HepG2 (cell line): Measurements from ENCODE around the gene KITLG. TPM values are rescaled to one million over a fixed set of nuclear protein-coding genes. Genes with fewer than 3 reads are reported as not detected.

Experiments used
- CREBL2 ChIP-seq: sonication (generic); formaldehyde crosslinking; IDR thresholded peaks from 2 replicates; pipeline ENCODE4 v1.8.1; 2023; ENCODE audit warnings: missing genetic modification reagents, mild to moderate bottlenecking, borderline replicate concordance
- FOXC1 ChIP-seq: sonication (generic); formaldehyde crosslinking; IDR thresholded peaks from 2 replicates; pipeline ENCODE4 v1.8.0; 2022; ENCODE audit warnings: mild to moderate bottlenecking, missing genetic modification reagents, borderline replicate concordance
- GLI4 ChIP-seq: sonication (generic); formaldehyde crosslinking; IDR thresholded peaks from 2 replicates; pipeline ENCODE4 v1.5.1; 2020; ENCODE audit warnings: missing genetic modification reagents, mild to moderate bottlenecking, moderate library complexity, borderline replicate concordance
- GRHL1 ChIP-seq: sonication (generic); formaldehyde crosslinking; conservative IDR thresholded peaks from 2 replicates; pipeline ENCODE4 v1.8.0; 2022; ENCODE audit warnings: missing genetic modification reagents
- MAFF ChIP-seq: IDR thresholded peaks from 2 replicates; pipeline ENCODE4 v1.6.1; 2011; ENCODE audit warnings: low read depth, low read length, improper control_type of control experiment
- MTF2 ChIP-seq: sonication (generic); formaldehyde crosslinking; IDR thresholded peaks from 2 replicates; pipeline ENCODE4 v1.5.0; 2020; ENCODE audit warnings: missing genetic modification reagents, borderline replicate concordance
- MYNN ChIP-seq: sonication (generic); formaldehyde crosslinking; IDR thresholded peaks from 2 replicates; pipeline ENCODE4 v1.4.0; 2020; ENCODE audit warnings: mild to moderate bottlenecking, low read depth, missing genetic modification reagents
- NBN ChIP-seq: fragments of 450-650 bp; conservative IDR thresholded peaks from 2 replicates; pipeline ENCODE4 v1.6.1; 2017
- PAX8 ChIP-seq: sonication (generic); formaldehyde crosslinking; IDR thresholded peaks from 2 replicates; pipeline ENCODE4 v1.8.0; 2022; ENCODE audit warnings: mild to moderate bottlenecking, missing genetic modification reagents, borderline replicate concordance
- PHF21A ChIP-seq: sonication (generic); formaldehyde crosslinking; IDR thresholded peaks from 2 replicates; pipeline ENCODE4 v1.5.0; 2020; ENCODE audit warnings: mild to moderate bottlenecking, missing genetic modification reagents
- SATB2 ChIP-seq: sonication (generic); formaldehyde crosslinking; IDR thresholded peaks from 2 replicates; pipeline ENCODE4 v1.5.0; 2020; ENCODE audit warnings: missing genetic modification reagents
- SPEN ChIP-seq: sonication (generic); formaldehyde crosslinking; IDR thresholded peaks from 2 replicates; pipeline ENCODE4 v1.5.1; 2020; ENCODE audit warnings: low read depth, mild to moderate bottlenecking, missing genetic modification reagents
- TP53 ChIP-seq: sonication (generic); formaldehyde crosslinking; conservative IDR thresholded peaks from 2 replicates; pipeline ENCODE4 v1.4.0; 2020; ENCODE audit warnings: missing genetic modification reagents
- XBP1 ChIP-seq: sonication (generic); formaldehyde crosslinking; IDR thresholded peaks from 2 replicates; pipeline ENCODE4 v1.5.0; 2020; ENCODE audit warnings: missing genetic modification reagents
- ZBTB25 ChIP-seq: IDR thresholded peaks from 2 replicates; pipeline ENCODE4 v1.6.1; 2018; ENCODE audit warnings: missing genetic modification reagents
- ZFP91 ChIP-seq: sonication (generic); formaldehyde crosslinking; IDR thresholded peaks from 2 replicates; pipeline ENCODE4 v1.9.0; 2022; ENCODE audit warnings: missing genetic modification reagents, mild to moderate bottlenecking, borderline replicate concordance
- ZMYM4 ChIP-seq: sonication (generic); formaldehyde crosslinking; IDR thresholded peaks from 2 replicates; pipeline ENCODE4 v1.8.1; 2023; ENCODE audit warnings: mild to moderate bottlenecking, missing genetic modification reagents
- ZNF225 ChIP-seq: sonication (generic); formaldehyde crosslinking; IDR thresholded peaks from 2 replicates; pipeline ENCODE4 v1.4.0; 2020; ENCODE audit warnings: mild to moderate bottlenecking, missing genetic modification reagents
- ZNF253 ChIP-seq: sonication (generic); formaldehyde crosslinking; IDR thresholded peaks from 2 replicates; pipeline ENCODE4 v1.8.0; 2022; ENCODE audit warnings: mild to moderate bottlenecking, missing genetic modification reagents, borderline replicate concordance
- ZNF414 ChIP-seq: sonication (generic); formaldehyde crosslinking; IDR thresholded peaks from 2 replicates; pipeline ENCODE4 v1.5.0; 2020; ENCODE audit warnings: missing genetic modification reagents
- ZNF512B ChIP-seq: sonication (generic); formaldehyde crosslinking; IDR thresholded peaks from 2 replicates; pipeline ENCODE4 v1.5.1; 2020; ENCODE audit warnings: missing genetic modification reagents, mild to moderate bottlenecking, borderline replicate concordance
- polyA plus RNA-seq, 8 experiments: library from polyadenylated mRNA; depleted of rRNA in 3 of 8; stranded (reverse) in 7 of 8; unstranded in 1 of 8; fragments of >200 nt; fragmentation: Illumina TruSeq in 4 of 8; extraction: Trizol in 4 of 8; gene quantifications; 2 replicates each; pipeline versions ENCODE4 v1.2.1 to v1.2.3, GENCODE V29; 2011 to 2016; ENCODE audit warnings: low read depth in 4 of 8, missing spikeins in 1 of 8, mixed read lengths in 1 of 8; ENCODE audit not compliant: insufficient read depth in 1 of 8
- total RNA-seq, 5 experiments: library from RNA; depleted of rRNA; stranded (reverse); fragments of >200 nt; fragmentation: Illumina TruSeq; extraction: Trizol; gene quantifications; 2 replicates each; pipeline ENCODE4 v1.2.3, GENCODE V29; 2016; ENCODE audit warnings: low read depth in 1 of 5

The KITLG gene
- total and polyA plus RNA-seq, 2 of the 13 experiments (the other 11 are each of a cell fraction or from before 2014, with no cell fraction given), result 0.66 to 4.3 TPM

- peak; percentile 80; the same call in 1 of the 2 replicates for TF ChIP-seq ZNF512B (CRISPR knock-in tag)
- no peak for TF ChIP-seq ZBTB25 (CRISPR knock-in tag)
- TF ChIP-seq ZNF414, result 0 out of 2 replicates have a peak, but pooled peaks have one; percentile 69
- TF ChIP-seq TP53, result no peak
- no peak for TF ChIP-seq ZNF225
- TF ChIP-seq NBN, result no peak
- no peak for TF ChIP-seq PAX8
- TF ChIP-seq FOXC1, result 0 out of 2 replicates have a peak, but pooled peaks have one; percentile 59
- TF ChIP-seq MTF2 (CRISPR knock-in tag), result peak; percentile 89; the same call in 1 of the 2 replicates
- TF ChIP-seq SPEN, result no peak
- peak; percentile 77 for TF ChIP-seq ZMYM4 (CRISPR knock-in tag)
- TF ChIP-seq GRHL1 (CRISPR knock-in tag), result no peak
- no peak for TF ChIP-seq XBP1 (CRISPR knock-in tag)
- no peak for TF ChIP-seq MAFF
- peak; percentile 79; the same call in 1 of the 2 replicates for TF ChIP-seq ZFP91 (CRISPR knock-in tag)
- peak; percentile 27; the same call in 1 of the 2 replicates for TF ChIP-seq PHF21A
- TF ChIP-seq MYNN (CRISPR knock-in tag), result no peak
- TF ChIP-seq ZNF253 (CRISPR knock-in tag), result no peak
- no peak for TF ChIP-seq GLI4 (CRISPR knock-in tag)
- no peak for TF ChIP-seq SATB2 (CRISPR knock-in tag)
- TF ChIP-seq CREBL2 (CRISPR knock-in tag), result no peak
These were observed at the start of gene KITLG (continued) for GRCh38 chr12:88580051-88580871.
